HepG2 (cell line): Measurements from ENCODE around the gene EPHA2. TPM values are rescaled to one million over a fixed set of nuclear protein-coding genes. Genes with fewer than 3 reads are reported as not detected.
A peak's percentile ranks its signal among the peaks of the same experiment; 100 is the strongest.

Experiments used
- ATAC-seq: fragments of 200-7000 bp; cut with Tn5 transposase; 3 replicates; pipeline ENCODE4 v1.9.1; 2020; ENCODE audit warnings: mild to moderate bottlenecking, moderate library complexity
- BruUV-seq: library from RNA; stranded (reverse); fragments of 400-500 nt; replicated peaks from 2 replicates; lab custom pipeline; 2021; lab: Mats Ljungman, UMichigan
- CTCF ChIA-PET: fragments of 300-600 bp; formaldehyde crosslinking; extraction: SDS; loops from one replicate; lab custom pipeline; 2021; ENCODE audit warnings: low total read pairs, inconsistent platforms, low intra/inter-chr PET ratio; lab: Yijun Ruan, JAX
- POLR2A ChIA-PET: fragments of 350-600 bp; sonication (Branson Sonifier 250); formaldehyde crosslinking; loops from one replicate; lab custom pipeline; 2020; ENCODE audit warnings: antibody characterized with exemption, inconsistent platforms; lab: Yijun Ruan, JAX
- DNase-seq: peaks from one replicate; pipeline ENCODE4 v3.0.0-alpha.2; 2015; ENCODE audit warnings: low spot score
- FAIRE-seq: peaks from 3 replicates; lab custom pipeline; 2011; peaks lifted over from hg19 to GRCh38; lab: Jason Lieb, UNC
- H2AFZ ChIP-seq: one replicate; pipeline ENCODE4 v1.6.1; 2011; ENCODE audit warnings: low read length, inconsistent platforms
- H3K27ac ChIP-seq: fragments of 300-600 bp; 3 replicates; pipeline ENCODE4 v1.8.0; 2011; ENCODE audit warnings: mixed run types, mild to moderate bottlenecking, mixed read lengths, low read length, inconsistent platforms; ENCODE audit not compliant: insufficient read depth; ENCODE audit errors: extremely low read length
- H3K27me3 ChIP-seq, 2 experiments: fragments of 200-600 bp in 1 of 2; 2 replicates in 1 of 2; 3 replicates in 1 of 2; pipeline versions ENCODE4 v1.6.0 to v1.8.0; 2011; ENCODE audit warnings: low read length in 2 of 2, mild to moderate bottlenecking in 2 of 2, moderate library complexity in 2 of 2, inconsistent platforms in 1 of 2; ENCODE audit not compliant: insufficient read depth in 2 of 2, control insufficient read depth in 1 of 2
- H3K36me3 ChIP-seq, 2 experiments: fragments of 200-600 bp in 1 of 2; replicated peaks in 1 of 2; 2 replicates in 1 of 2; 3 replicates in 1 of 2; pipeline versions ENCODE4 v1.5.1 to v1.8.0; 2011; ENCODE audit warnings: low read length in 2 of 2, inconsistent platforms in 1 of 2; ENCODE audit not compliant: insufficient read depth in 2 of 2, control insufficient read depth in 1 of 2
- H3K4me1 ChIP-seq: 2 replicates; pipeline ENCODE4 v1.5.1; 2012; ENCODE audit warnings: low read length, inconsistent platforms; ENCODE audit not compliant: insufficient read depth
- H3K4me2 ChIP-seq: 2 replicates; pipeline ENCODE4 v1.6.0; 2011; ENCODE audit warnings: low read depth, low read length, inconsistent platforms
- H3K4me3 ChIP-seq, 3 experiments: fragments of 200-600 bp in 1 of 3; sonication (generic), shearing (Covaris generic) in 1 of 3; replicated peaks in 1 of 3; 2 replicates each; pipeline ENCODE4 v1.5.1; 2011 to 2016; ENCODE audit warnings: low read length in 3 of 3, inconsistent platforms in 2 of 3, low read depth in 2 of 3, mild to moderate bottlenecking in 2 of 3, control low read depth in 1 of 3, mixed read lengths in 1 of 3; ENCODE audit not compliant: insufficient read depth in 1 of 3
- H3K79me2 ChIP-seq: one replicate; pipeline ENCODE4 v1.6.1; 2011; ENCODE audit warnings: low read length, inconsistent platforms; ENCODE audit not compliant: insufficient read depth
- H3K9ac ChIP-seq: 2 replicates; pipeline ENCODE4 v1.6.0; 2011; ENCODE audit warnings: mild to moderate bottlenecking, low read depth, low read length, inconsistent platforms; ENCODE audit not compliant: insufficient read depth
- H3K9me3 ChIP-seq: 2 replicates; pipeline ENCODE4 v1.5.1; 2012; ENCODE audit warnings: mild to moderate bottlenecking, low read length
- H4K20me1 ChIP-seq: 2 replicates; pipeline ENCODE4 v1.6.0; 2011; ENCODE audit warnings: inconsistent platforms, mild to moderate bottlenecking, low read length, moderate library complexity; ENCODE audit not compliant: insufficient read depth
- AKNA ChIP-seq: sonication (generic); formaldehyde crosslinking; IDR thresholded peaks from 2 replicates; pipeline ENCODE4 v1.4.0; 2020; ENCODE audit warnings: missing genetic modification reagents, borderline replicate concordance
- CEBPZ ChIP-seq: IDR thresholded peaks from 2 replicates; pipeline ENCODE4 v1.6.1; 2012; ENCODE audit warnings: low read length, improper control_type of control experiment
- GABPB1 ChIP-seq: IDR thresholded peaks from 2 replicates; pipeline ENCODE4 v1.6.1; 2016; ENCODE audit warnings: mild to moderate bottlenecking, missing genetic modification reagents, moderate library complexity, missing compliant biosample characterization
- MAX ChIP-seq: IDR thresholded peaks from 2 replicates; pipeline ENCODE4 v1.6.1; 2012; ENCODE audit warnings: inconsistent platforms
- NFIC ChIP-seq: IDR thresholded peaks from 2 replicates; pipeline ENCODE4 v1.6.1; 2012; ENCODE audit warnings: mild to moderate bottlenecking, low read length, inconsistent platforms
- SP5 ChIP-seq: IDR thresholded peaks from 2 replicates; pipeline ENCODE4 v1.6.1; 2016; ENCODE audit warnings: low read depth, borderline replicate concordance
- THRA ChIP-seq: sonication (generic); formaldehyde crosslinking; IDR thresholded peaks from 2 replicates; pipeline ENCODE4 v1.4.0; 2020; ENCODE audit warnings: missing genetic modification reagents, borderline replicate concordance
- ZBTB1 ChIP-seq: sonication (generic); formaldehyde crosslinking; IDR thresholded peaks from 2 replicates; pipeline ENCODE4 v1.4.0; 2020; ENCODE audit warnings: missing genetic modification reagents, borderline replicate concordance
- ZNF34 ChIP-seq: sonication (generic); formaldehyde crosslinking; IDR thresholded peaks from 2 replicates; pipeline ENCODE4 v1.4.0; 2020; ENCODE audit warnings: mild to moderate bottlenecking, missing genetic modification reagents, borderline replicate concordance
- ZNF83 ChIP-seq: sonication (generic); formaldehyde crosslinking; IDR thresholded peaks from 2 replicates; pipeline ENCODE4 v1.4.0; 2020; ENCODE audit warnings: missing genetic modification reagents, mild to moderate bottlenecking, borderline replicate concordance
- WGBS: methylation state at CpG from one replicate; pipeline ENCODE4 v1.1.6; 2017; ENCODE audit warnings: low lambda C conversion rate; 5-methylcytosine and 5-hydroxymethylcytosine counted together
- in situ Hi-C: cut with HindIII; loops from 2 replicates; pipeline ENCODE4 v1.10.0; 2017; ENCODE audit warnings: low pct_unique_long_range_greater_than_20kb; ENCODE audit not compliant: extremely low pct_ligation_motif_present
- intact Hi-C: fragments of 100-400 bp; cut with micrococcal nuclease; formaldehyde crosslinking; loops from one replicate; pipeline ENCODE4 v1.10.0; 2022; ENCODE audit not compliant: unreplicated experiment
- polyA plus RNA-seq, 8 experiments: library from polyadenylated mRNA; depleted of rRNA in 3 of 8; stranded (reverse) in 7 of 8; unstranded in 1 of 8; fragments of >200 nt; fragmentation: Illumina TruSeq in 4 of 8; extraction: Trizol in 4 of 8; gene quantifications; 2 replicates each; pipeline versions ENCODE4 v1.2.1 to v1.2.3, GENCODE V29; 2011 to 2016; ENCODE audit warnings: low read depth in 4 of 8, missing spikeins in 1 of 8, mixed read lengths in 1 of 8; ENCODE audit not compliant: insufficient read depth in 1 of 8
- total RNA-seq, 5 experiments: library from RNA; depleted of rRNA; stranded (reverse); fragments of >200 nt; fragmentation: Illumina TruSeq; extraction: Trizol; gene quantifications; 2 replicates each; pipeline ENCODE4 v1.2.3, GENCODE V29; 2016; ENCODE audit warnings: low read depth in 1 of 5

EPHA2 gene
- total and polyA plus RNA-seq, 2 of the 13 experiments (the other 11 are each of a cell fraction or from before 2014, with no cell fraction given) = 33.6 to 53.6 TPM

GRCh38 chr1:16172964-16173446 lies 17.1 kb upstream of the EPHA2 start:
- H3K36me3 ChIP-seq = no peaks in the 10 kb centered on the region
- POLR2A ChIA-PET = interaction anchor here (1.5 to 1.7 kb wide), 2 partner anchors 9 to 28 kb away, joined by 4 to 6 read pairs; no protein-coding TSS in a partner anchor
- no peak for DNase-seq
- no peak for TF ChIP-seq CEBPZ
- no peak for TF ChIP-seq SP5
- no peak for TF ChIP-seq NFIC
- no peak for TF ChIP-seq MAX
- TF ChIP-seq GABPB1 (CRISPR knock-in tag) = no peak
- no peak for TF ChIP-seq ZBTB1 (CRISPR knock-in tag)
- TF ChIP-seq ZNF34 (CRISPR knock-in tag) = no peak
- TF ChIP-seq AKNA (CRISPR knock-in tag) = no peak
- TF ChIP-seq THRA (CRISPR knock-in tag) = no peak
- TF ChIP-seq ZNF83 (CRISPR knock-in tag) = no peak

More at GRCh38 chr1:16172964-16173446, 17.1 kb upstream of the EPHA2 start:
- intact Hi-C loops = no loop called here
- in situ Hi-C loops = no loop called here
- ATAC-seq (no peak), FAIRE-seq (no peak)
- Histone ChIP-seq H3K9ac (no peak overlapping the region), H3K4me1 (peaks cover 97% of the 10 kb centered on the region), H3K9me3 (no peaks in the 10 kb centered on the region), H2AFZ (no peak overlapping the region), H4K20me1 (no peaks in the 10 kb centered on the region), H3K4me3 (peak overlapping the region in 1 of 3 experiments; percentile 32; a peak in 1 of 6 replicates), H3K27ac (no peak overlapping the region), H3K27me3 (peaks cover 7 to 17% of the 10 kb centered on the region in 2 experiments; a peak in 3 of 5 replicates), H3K4me2 (peak overlapping the region; percentile 57), H3K79me2 (no peaks in the 10 kb centered on the region)
- CTCF ChIA-PET = no interaction called here
- WGBS = 31% methylated on average over 10 of the region's 14 CpGs
- no TSS peak for BruUV-seq
